ENCODE data around the gene LMNTD2.

DNA sequence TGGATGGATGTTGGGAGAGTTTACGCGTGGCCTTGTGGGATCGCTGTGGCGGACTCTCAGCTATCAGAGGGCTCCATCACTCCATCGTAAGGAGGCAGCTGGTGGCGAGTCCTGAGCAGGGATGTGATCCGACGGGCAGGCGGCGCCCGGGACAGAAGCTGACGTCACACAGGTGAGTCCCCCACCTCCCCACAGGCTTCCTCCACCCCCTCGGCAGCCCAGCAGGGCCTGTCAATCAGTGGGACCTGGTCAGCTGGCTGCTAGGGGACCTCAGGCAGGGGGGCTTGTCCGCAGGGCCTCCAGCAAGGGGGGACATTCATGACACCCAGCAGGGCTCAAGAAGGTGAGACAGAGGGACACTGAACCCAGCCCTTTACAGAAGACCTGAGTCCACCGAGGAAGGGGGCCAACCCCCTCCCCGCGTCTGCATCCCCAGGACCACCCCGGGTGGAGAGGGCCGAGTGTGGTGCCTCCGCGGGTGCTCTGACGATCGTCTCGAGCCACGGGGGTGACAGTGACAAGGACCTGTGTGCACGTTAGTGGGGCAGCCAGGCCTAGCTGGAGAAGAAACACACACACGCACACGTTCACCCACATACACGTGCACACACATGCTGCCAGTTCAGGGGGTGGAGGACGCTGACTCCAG, 32.2 kb downstream of the LMNTD2 start:
- TF ChIP-seq, protein P1, sequence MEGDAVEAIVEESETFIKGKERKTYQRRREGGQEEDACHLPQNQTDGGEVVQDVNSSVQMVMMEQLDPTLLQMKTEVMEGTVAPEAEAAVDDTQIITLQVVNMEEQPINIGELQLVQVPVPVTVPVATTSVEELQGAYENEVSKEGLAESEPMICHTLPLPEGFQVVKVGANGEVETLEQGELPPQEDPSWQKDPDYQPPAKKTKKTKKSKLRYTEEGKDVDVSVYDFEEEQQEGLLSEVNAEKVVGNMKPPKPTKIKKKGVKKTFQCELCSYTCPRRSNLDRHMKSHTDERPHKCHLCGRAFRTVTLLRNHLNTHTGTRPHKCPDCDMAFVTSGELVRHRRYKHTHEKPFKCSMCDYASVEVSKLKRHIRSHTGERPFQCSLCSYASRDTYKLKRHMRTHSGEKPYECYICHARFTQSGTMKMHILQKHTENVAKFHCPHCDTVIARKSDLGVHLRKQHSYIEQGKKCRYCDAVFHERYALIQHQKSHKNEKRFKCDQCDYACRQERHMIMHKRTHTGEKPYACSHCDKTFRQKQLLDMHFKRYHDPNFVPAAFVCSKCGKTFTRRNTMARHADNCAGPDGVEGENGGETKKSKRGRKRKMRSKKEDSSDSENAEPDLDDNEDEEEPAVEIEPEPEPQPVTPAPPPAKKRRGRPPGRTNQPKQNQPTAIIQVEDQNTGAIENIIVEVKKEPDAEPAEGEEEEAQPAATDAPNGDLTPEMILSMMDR (IDR thresholded peaks at IDR 0.05) = no peak
- TF ChIP-seq EZH2 (IDR thresholded peaks at IDR 0.05) (no peak), EZH2phosphoT487 (IDR thresholded peaks at IDR 0.05) (no peak)

All from neural progenitor cell (in vitro differentiated cells).